Body of pancreas (tissue), 4 donors: ENCODE data around the gene ZNF264. TPM values are rescaled to one million over a fixed set of nuclear protein-coding genes. Genes with fewer than 3 reads are reported as not detected.
"Not testable (repeated sequence)": the region's sequence is repeated elsewhere in the genome, so short reads cannot be mapped to it uniquely, and the experiment has no call there.

Experiments used
- ATAC-seq: fragments of 150-250 bp; one replicate; pipeline ENCODE4 v1.9.1; 2016
- DNase-seq, 4 donors: peaks; one replicate each; pipeline ENCODE4 v3.0.0-alpha.2; 2019
- H3K27ac ChIP-seq, 4 donors: fragments of 200-600 bp; sonication (generic); 1 replicate in 3 of 4; 2 replicates in 1 of 4; pipeline versions ENCODE4 v1.5.1 to v1.6.1; 2016 to 2019; ENCODE audit warnings: mild to moderate bottlenecking in 1 of 4, mixed read lengths in 1 of 4, moderate library complexity in 1 of 4
- H3K27me3 ChIP-seq, 2 donors: fragments of 200-600 bp; sonication (generic); one replicate each; pipeline ENCODE4 v1.6.0; 2016; ENCODE audit warnings: mild to moderate bottlenecking in 1 of 2
- H3K36me3 ChIP-seq, 2 donors: fragments of 200-600 bp; sonication (generic); replicated peaks in 1 of 2; 2 replicates each; pipeline ENCODE4 v1.5.1; 2016; ENCODE audit warnings: low read depth in 2 of 2; ENCODE audit not compliant: insufficient read depth in 1 of 2
- H3K4me1 ChIP-seq: fragments of 200-600 bp; sonication (generic); one replicate; pipeline ENCODE4 v1.6.0; 2016
- H3K4me3 ChIP-seq, 2 donors: fragments of 200-600 bp; sonication (generic); 1 replicate in 1 of 2; 2 replicates in 1 of 2; pipeline ENCODE4 v1.5.1; 2016 to 2019
- H3K9me3 ChIP-seq, 3 donors: fragments of 200-600 bp; sonication (generic); 1 replicate in 2 of 3; 2 replicates in 1 of 3; pipeline ENCODE4 v1.5.1; 2016
- POLR2A ChIP-seq, 3 donors: fragments of 450-650 bp; IDR thresholded peaks; one replicate each; pipeline ENCODE4 v1.6.1; 2016; ENCODE audit warnings: antibody characterized with exemption in 3 of 3, mild to moderate bottlenecking in 2 of 3
- WGBS, 2 donors: methylation state at CpG; one replicate each; pipeline ENCODE4 v1.1.5; 2017; 5-methylcytosine and 5-hydroxymethylcytosine counted together
- intact Hi-C: fragments of 100-400 bp; cut with DNase I; formaldehyde crosslinking; loops from one replicate; pipeline ENCODE4 v1.15.1; 2023
- total RNA-seq, 2 donors: library from RNA; depleted of rRNA; stranded (reverse); fragments of >200 nt; gene quantifications; one replicate each; pipeline ENCODE4 v1.1.0, GENCODE V29; 2016
- TF ChIP-seq, protein P1 (sequence below), 7 experiments: fragments of 450-650 bp in 4 of 7; fragments of 200-600 bp in 3 of 7; sonication (generic) in 3 of 7; IDR thresholded peaks; one replicate each; pipeline ENCODE4 v1.5.1; 2016 to 2019; ENCODE audit warnings: antibody characterized with exemption in 7 of 7

ZNF264 gene
- total RNA-seq, 2 donors from 2014 or later = 17.1 to 35.0 TPM

DNA sequence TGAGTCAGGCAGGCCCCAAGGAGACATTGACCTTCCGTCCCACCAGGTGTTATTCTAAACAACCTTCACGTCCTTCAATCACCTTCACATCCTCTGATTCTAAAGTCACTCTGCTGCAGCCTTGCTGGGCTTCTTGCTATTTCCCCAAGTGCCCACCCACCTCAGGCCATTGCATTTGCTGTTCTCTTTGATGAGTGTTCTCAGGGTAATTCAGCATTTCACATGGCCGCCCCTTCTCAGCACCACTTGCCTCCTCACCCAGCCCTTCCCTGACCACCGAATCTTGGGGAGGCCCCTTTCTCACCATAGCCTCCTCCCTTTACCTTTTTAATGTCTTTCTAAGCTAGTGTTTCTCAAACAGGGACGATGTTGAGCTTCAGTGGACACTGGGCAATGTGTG, 53.8 kb downstream of the ZNF264 start:
- ATAC-seq (no peak), DNase-seq (no peak)
- Histone ChIP-seq H3K36me3 (peaks cover 15 to 24% of the 10 kb centered on the region in 2 donors), H3K27ac (no peak overlapping the region), H3K4me3 (no peak overlapping the region), H3K27me3 (no peaks in the 10 kb centered on the region), H3K4me1 (peaks cover 21% of the 10 kb centered on the region), H3K9me3 (no peaks in the 10 kb centered on the region)
- TF ChIP-seq, protein P1, sequence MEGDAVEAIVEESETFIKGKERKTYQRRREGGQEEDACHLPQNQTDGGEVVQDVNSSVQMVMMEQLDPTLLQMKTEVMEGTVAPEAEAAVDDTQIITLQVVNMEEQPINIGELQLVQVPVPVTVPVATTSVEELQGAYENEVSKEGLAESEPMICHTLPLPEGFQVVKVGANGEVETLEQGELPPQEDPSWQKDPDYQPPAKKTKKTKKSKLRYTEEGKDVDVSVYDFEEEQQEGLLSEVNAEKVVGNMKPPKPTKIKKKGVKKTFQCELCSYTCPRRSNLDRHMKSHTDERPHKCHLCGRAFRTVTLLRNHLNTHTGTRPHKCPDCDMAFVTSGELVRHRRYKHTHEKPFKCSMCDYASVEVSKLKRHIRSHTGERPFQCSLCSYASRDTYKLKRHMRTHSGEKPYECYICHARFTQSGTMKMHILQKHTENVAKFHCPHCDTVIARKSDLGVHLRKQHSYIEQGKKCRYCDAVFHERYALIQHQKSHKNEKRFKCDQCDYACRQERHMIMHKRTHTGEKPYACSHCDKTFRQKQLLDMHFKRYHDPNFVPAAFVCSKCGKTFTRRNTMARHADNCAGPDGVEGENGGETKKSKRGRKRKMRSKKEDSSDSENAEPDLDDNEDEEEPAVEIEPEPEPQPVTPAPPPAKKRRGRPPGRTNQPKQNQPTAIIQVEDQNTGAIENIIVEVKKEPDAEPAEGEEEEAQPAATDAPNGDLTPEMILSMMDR (IDR thresholded peaks at IDR 0.05) = no peak
- no peak for TF ChIP-seq POLR2A (IDR thresholded peaks at IDR 0.05)
- 91 to 92% methylated on average over 5 of the region's 5 CpGs for WGBS, 2 donors
- intact Hi-C loops = no loop called here

DNA sequence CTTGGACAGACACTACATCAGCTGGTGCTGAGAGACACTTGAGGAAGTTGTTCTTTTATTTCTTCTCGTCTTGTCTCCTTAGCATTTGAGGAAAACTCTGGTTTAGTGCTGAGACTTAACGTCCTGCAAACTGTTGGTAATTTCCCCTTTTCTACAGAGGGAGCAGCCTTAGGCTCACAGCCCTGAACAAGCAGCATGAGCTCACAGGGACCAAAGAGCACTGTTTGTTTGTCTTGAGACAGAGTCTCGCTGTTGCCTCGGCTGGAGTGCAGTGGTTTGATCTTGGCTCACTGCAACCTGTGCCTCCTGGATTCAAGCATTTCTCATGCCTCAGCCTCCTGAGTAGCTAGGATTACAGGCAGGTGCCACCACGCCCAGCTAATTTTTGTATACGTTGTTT, 54.7 kb downstream of the ZNF264 start:
- Histone ChIP-seq H3K36me3 (peaks cover 24 to 25% of the 10 kb centered on the region in 2 donors), H3K27me3 (no peaks in the 10 kb centered on the region), H3K27ac (no peak overlapping the region), H3K9me3 (no peaks in the 10 kb centered on the region), H3K4me3 (no peak overlapping the region), H3K4me1 (peaks cover 20% of the 10 kb centered on the region)
- no peak for ATAC-seq
- intact Hi-C loops = no loop called here
- 77 to 90% methylated on average over 6 of the region's 6 CpGs for WGBS, 2 donors
- TF ChIP-seq, protein P1 (IDR thresholded peaks at IDR 0.05) = no peak
- no peak for TF ChIP-seq POLR2A (IDR thresholded peaks at IDR 0.05)
- DNase-seq = no peak

DNA sequence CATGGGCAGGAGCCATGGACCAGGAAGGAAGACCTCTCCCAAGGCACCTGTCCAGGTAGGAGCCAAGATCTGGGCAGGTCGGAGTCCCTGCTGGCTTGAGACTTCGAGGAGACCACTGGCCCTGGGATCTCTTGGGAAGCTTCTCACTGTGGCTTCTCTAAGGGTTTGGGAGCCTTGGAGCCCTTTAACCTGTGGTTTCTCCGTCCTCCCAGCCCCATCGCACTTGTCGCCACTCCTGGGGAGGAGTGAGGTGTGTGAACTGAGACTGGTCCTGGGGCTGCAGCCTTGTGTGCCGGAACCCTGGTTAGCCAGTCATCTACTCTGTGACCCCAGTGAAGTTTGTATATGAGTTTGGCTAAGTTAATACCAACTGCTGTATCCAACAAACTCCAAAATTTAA, 57.3 kb downstream of the ZNF264 start:
- ATAC-seq (no peak), DNase-seq (no peak)
- Histone ChIP-seq H3K36me3 (peaks cover 39 to 45% of the 10 kb centered on the region in 2 donors), H3K4me3 (no peak overlapping the region), H3K27ac (no peak overlapping the region), H3K4me1 (no peaks in the 10 kb centered on the region), H3K27me3 (no peaks in the 10 kb centered on the region), H3K9me3 (peaks cover 0 to 13% (median 0%) of the 10 kb centered on the region in 3 donors)
- WGBS, 2 donors = 85 to 87% methylated on average over 6 of the region's 6 CpGs
- no peak for TF ChIP-seq POLR2A (IDR thresholded peaks at IDR 0.05)
- TF ChIP-seq, protein P1 (IDR thresholded peaks at IDR 0.05) = no peak
- intact Hi-C loops = no loop called here

DNA sequence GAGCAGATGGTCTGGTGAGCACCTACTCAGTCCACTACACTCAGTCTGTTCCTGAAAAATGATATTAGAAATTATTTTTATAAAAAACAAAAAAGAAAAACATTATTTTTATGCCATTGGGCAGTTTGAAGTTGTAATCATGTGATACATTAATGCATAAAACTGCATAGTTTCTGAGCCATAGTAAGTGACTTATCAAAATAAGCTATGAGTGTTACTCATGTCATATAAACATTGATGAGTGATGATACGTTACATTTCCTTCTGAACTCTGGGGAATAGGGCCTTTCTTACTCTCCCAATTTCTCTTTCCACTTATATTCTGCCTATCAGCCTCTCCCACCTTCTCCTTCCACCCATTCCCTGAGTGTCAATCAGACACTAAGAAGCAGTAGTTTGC, 58.0 kb downstream of the ZNF264 start:
- TF ChIP-seq, protein P1 (IDR thresholded peaks at IDR 0.05) = no peak
- no peak for TF ChIP-seq POLR2A (IDR thresholded peaks at IDR 0.05)
- intact Hi-C loops = no loop called here
- H3K9me3 ChIP-seq = peaks cover 0 to 20% (median 0%) of the 10 kb centered on the region in 3 donors
- H3K4me1 ChIP-seq = no peaks in the 10 kb centered on the region
- DNase-seq (no peak), ATAC-seq (no peak)
- WGBS, 2 donors = 89 to 95% methylated on average over 1 of the region's 1 CpG
- H3K4me3 ChIP-seq = no peak overlapping the region
- no peaks in the 10 kb centered on the region for H3K27me3 ChIP-seq
- no peak overlapping the region for H3K27ac ChIP-seq
- H3K36me3 ChIP-seq = peaks cover 45 to 46% of the 10 kb centered on the region in 2 donors

DNA sequence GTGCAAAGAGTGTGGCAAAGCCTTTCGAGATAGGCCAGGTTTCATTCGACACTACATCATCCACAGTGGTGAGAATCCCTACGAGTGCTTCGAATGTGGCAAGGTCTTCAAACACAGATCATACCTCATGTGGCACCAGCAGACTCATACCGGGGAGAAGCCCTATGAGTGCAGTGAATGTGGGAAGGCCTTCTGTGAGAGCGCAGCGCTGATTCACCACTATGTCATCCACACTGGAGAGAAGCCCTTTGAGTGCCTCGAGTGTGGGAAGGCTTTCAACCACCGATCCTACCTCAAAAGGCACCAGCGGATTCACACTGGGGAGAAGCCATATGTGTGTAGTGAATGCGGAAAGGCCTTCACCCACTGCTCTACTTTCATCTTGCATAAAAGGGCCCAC, 62.5 kb downstream of the ZNF264 start:
- H3K27me3 ChIP-seq, ATAC-seq, intact Hi-C loops, DNase-seq, H3K27ac ChIP-seq, H3K4me3 ChIP-seq, H3K4me1 ChIP-seq: not testable (repeated sequence)
- peaks cover 0 to 26% (median 0%) of the 10 kb centered on the region in 3 donors for H3K9me3 ChIP-seq
- 88 to 92% methylated on average over 7 to 11 of the region's 11 CpGs for WGBS, 2 donors
- peaks cover 31 to 37% of the 10 kb centered on the region in 2 donors for H3K36me3 ChIP-seq
